Measurements from ENCODE around the gene FARS2. TPM values are rescaled to one million over a fixed set of nuclear protein-coding genes. Genes with fewer than 3 reads are reported as not detected.

The FARS2 gene
- total RNA-seq, 4 donors from 2014 or later, result 16.4 to 26.1 (median 21.4) TPM

- TF ChIP-seq POLR2A (IDR thresholded peaks at IDR 0.05) (no peak), EP300 (IDR thresholded peaks at IDR 0.05) (no peak)
- TF ChIP-seq, protein P1, sequence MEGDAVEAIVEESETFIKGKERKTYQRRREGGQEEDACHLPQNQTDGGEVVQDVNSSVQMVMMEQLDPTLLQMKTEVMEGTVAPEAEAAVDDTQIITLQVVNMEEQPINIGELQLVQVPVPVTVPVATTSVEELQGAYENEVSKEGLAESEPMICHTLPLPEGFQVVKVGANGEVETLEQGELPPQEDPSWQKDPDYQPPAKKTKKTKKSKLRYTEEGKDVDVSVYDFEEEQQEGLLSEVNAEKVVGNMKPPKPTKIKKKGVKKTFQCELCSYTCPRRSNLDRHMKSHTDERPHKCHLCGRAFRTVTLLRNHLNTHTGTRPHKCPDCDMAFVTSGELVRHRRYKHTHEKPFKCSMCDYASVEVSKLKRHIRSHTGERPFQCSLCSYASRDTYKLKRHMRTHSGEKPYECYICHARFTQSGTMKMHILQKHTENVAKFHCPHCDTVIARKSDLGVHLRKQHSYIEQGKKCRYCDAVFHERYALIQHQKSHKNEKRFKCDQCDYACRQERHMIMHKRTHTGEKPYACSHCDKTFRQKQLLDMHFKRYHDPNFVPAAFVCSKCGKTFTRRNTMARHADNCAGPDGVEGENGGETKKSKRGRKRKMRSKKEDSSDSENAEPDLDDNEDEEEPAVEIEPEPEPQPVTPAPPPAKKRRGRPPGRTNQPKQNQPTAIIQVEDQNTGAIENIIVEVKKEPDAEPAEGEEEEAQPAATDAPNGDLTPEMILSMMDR (IDR thresholded peaks at IDR 0.05), result no peak
- WGBS, 2 donors, result 71 to 83% methylated on average over 1 of the region's 1 CpG
- Histone ChIP-seq H3K4me3 (no peak overlapping the region), H3K9me3 (no peaks in the 10 kb centered on the region), H3K36me3 (peaks cover 0 to 11% (median 0%) of the 10 kb centered on the region in 3 donors), H3K27ac (no peak overlapping the region), H3K27me3 (no peaks in the 10 kb centered on the region), H3K4me1 (peaks cover 0 to 3% (median 0%) of the 10 kb centered on the region in 4 donors)
- DNase-seq (ENCODE audit: low spot score in 2 of 2), result no peak
Observed at GRCh38 chr6:5490501-5491069, 229.3 kb downstream of the FARS2 start.

- WGBS, 2 donors, result 65 to 69% methylated on average over 2 of the region's 2 CpGs
- H3K27ac ChIP-seq, result no peak overlapping the region
- no peak for DNase-seq (ENCODE audit: low spot score in 2 of 2)
- no peaks in the 10 kb centered on the region for H3K9me3 ChIP-seq
- no peaks in the 10 kb centered on the region for H3K27me3 ChIP-seq
- no peak overlapping the region for H3K4me3 ChIP-seq
- peaks cover 0 to 6% (median 0%) of the 10 kb centered on the region in 4 donors for H3K4me1 ChIP-seq
- no peak for TF ChIP-seq POLR2A (IDR thresholded peaks at IDR 0.05)
- TF ChIP-seq, protein P1 (IDR thresholded peaks at IDR 0.05), result no peak
- TF ChIP-seq EP300 (IDR thresholded peaks at IDR 0.05), result no peak
- H3K36me3 ChIP-seq, result peaks cover 0 to 7% (median 0%) of the 10 kb centered on the region in 3 donors
Observed at GRCh38 chr6:5492356-5492755, 231.0 kb downstream of the FARS2 start.

DNA sequence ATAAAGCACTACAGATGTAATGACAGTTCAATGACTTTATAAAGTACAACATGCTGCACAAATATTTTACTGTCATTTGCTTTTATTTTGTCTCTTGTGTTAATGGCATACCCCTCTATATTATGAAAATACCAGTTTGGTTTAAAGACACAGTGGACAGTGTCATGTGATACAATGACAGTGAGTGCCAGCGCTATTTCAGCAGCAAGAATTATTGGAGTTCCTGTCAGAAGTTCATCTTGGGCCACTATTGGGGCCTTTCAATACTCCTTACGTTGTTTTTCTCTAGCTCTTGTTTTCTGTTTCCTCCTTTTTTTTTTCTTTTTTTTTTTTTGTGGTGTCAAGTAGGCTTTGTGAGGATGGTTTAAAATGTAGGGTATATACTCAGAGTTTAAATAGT is 232.5 kb downstream of the FARS2 start:
- no peaks in the 10 kb centered on the region for H3K9me3 ChIP-seq
- TF ChIP-seq POLR2A (IDR thresholded peaks at IDR 0.05) (no peak), EP300 (IDR thresholded peaks at IDR 0.05) (no peak)
- TF ChIP-seq, protein P1 (IDR thresholded peaks at IDR 0.05), result no peak
- H3K27ac ChIP-seq, result no peak overlapping the region
- no peaks in the 10 kb centered on the region for H3K36me3 ChIP-seq
- no peak overlapping the region for H3K4me3 ChIP-seq
- 59 to 65% methylated on average over 2 of the region's 2 CpGs for WGBS, 2 donors
- no peaks in the 10 kb centered on the region for H3K27me3 ChIP-seq
- no peak for DNase-seq (ENCODE audit: low spot score in 2 of 2)
- H3K4me1 ChIP-seq, result peaks cover 0 to 17% (median 0%) of the 10 kb centered on the region in 4 donors

DNA sequence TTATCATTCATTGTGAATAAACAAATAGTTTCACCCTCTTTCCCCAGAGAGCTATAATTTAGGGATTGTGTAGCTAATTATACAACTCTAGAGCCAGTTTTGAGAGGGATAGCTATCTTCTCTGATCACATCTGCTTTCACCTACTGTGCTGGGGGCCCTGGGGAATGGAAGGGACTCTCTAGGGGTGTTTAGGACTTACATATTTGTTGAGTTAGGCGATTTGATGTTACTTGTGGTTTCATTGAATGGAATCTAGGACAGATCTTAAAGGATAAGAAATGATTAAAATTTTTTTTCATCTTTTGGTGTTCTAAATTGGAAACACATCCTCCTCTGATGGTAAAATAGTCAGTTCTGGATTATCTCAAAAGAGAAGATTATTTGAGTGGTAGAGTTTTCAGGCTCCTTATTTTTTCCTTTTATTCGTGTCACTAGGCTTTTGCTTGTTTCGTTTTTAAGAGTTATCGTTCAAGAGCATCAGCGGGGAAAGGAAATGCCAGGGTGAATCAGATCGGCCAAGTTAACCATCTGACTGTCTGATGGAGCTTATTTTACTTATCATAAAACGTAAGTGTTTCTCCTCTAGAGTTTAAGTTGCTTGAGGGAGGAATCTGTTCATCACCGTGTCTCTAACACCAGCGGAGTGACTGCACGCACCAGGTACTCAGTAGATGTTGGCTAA is 236.7 kb downstream of the FARS2 start:
- DNase-seq (ENCODE audit: low spot score in 2 of 2), result no peak
- peaks cover 0 to 31% (median 0%) of the 10 kb centered on the region in 4 donors for H3K4me1 ChIP-seq
- no peaks in the 10 kb centered on the region for H3K9me3 ChIP-seq
- WGBS, 2 donors, result 77% methylated on average over 10 of the region's 10 CpGs
- no peak overlapping the region for H3K4me3 ChIP-seq
- TF ChIP-seq EP300 (IDR thresholded peaks at IDR 0.05), result no peak
- TF ChIP-seq, protein P1 (IDR thresholded peaks at IDR 0.05), result no peak
- no peak for TF ChIP-seq POLR2A (IDR thresholded peaks at IDR 0.05)
- H3K27ac ChIP-seq, result peak overlapping the region in 1 of 4 donors; percentile 63
- H3K27me3 ChIP-seq, result no peaks in the 10 kb centered on the region
- no peaks in the 10 kb centered on the region for H3K36me3 ChIP-seq

GRCh38 chr6:5498579-5498899 is 237.2 kb downstream of the FARS2 start:
- no peak overlapping the region for H3K4me3 ChIP-seq
- no peaks in the 10 kb centered on the region for H3K9me3 ChIP-seq
- TF ChIP-seq EP300 (IDR thresholded peaks at IDR 0.05), result no peak
- TF ChIP-seq, protein P1 (IDR thresholded peaks at IDR 0.05), result no peak
- TF ChIP-seq POLR2A (IDR thresholded peaks at IDR 0.05), result no peak
- peaks cover 0 to 31% (median 0%) of the 10 kb centered on the region in 4 donors for H3K4me1 ChIP-seq
- H3K36me3 ChIP-seq, result no peaks in the 10 kb centered on the region
- WGBS, 2 donors, result 89 to 91% methylated on average over 1 of the region's 1 CpG
- peak overlapping the region in 1 of 4 donors; percentile 63 for H3K27ac ChIP-seq
- no peaks in the 10 kb centered on the region for H3K27me3 ChIP-seq
- no peak for DNase-seq (ENCODE audit: low spot score in 2 of 2)
